Measurements from ENCODE around the gene LRRC42. TPM values are rescaled to one million over a fixed set of nuclear protein-coding genes. Genes with fewer than 3 reads are reported as not detected.
A peak's percentile ranks its signal among the peaks of the same experiment; 100 is the strongest.
"Not testable (repeated sequence)": the region's sequence is repeated elsewhere in the genome, so short reads cannot be mapped to it uniquely, and the experiment has no call there.

LRRC42 gene
- total RNA-seq, 2 donors from 2014 or later = 10.5 to 10.6 TPM

GRCh38 chr1:53966794-53967193, 20.6 kb downstream of the LRRC42 start:
- Histone ChIP-seq H3K9me3 (no peaks in the 10 kb centered on the region), H3K27me3 (no peaks in the 10 kb centered on the region), H3K4me1 (no peaks in the 10 kb centered on the region), H3K4me3 (no peak overlapping the region), H3K36me3 (peaks cover 73% of the 10 kb centered on the region), H3K27ac (peak overlapping the region in 1 of 2 donors; percentile 43)
- no peak for DNase-seq (ENCODE audit: low spot score)
- TF ChIP-seq CTCF (IDR thresholded peaks at IDR 0.05) = no peak

- Histone ChIP-seq H3K4me1 (no peaks in the 10 kb centered on the region), H3K36me3 (peaks cover 65% of the 10 kb centered on the region), H3K27me3 (no peaks in the 10 kb centered on the region), H3K27ac (peak overlapping the region in 1 of 2 donors; percentile 43), H3K9me3 (no peaks in the 10 kb centered on the region), H3K4me3 (no peak overlapping the region)
- TF ChIP-seq CTCF (IDR thresholded peaks at IDR 0.05) = no peak
- no peak for DNase-seq (ENCODE audit: low spot score)
Measured at GRCh38 chr1:53967409-53968124, 21.4 kb downstream of the LRRC42 start.

GRCh38 chr1:53968125-53968513, 22.0 kb downstream of the LRRC42 start:
- peaks cover 60% of the 10 kb centered on the region for H3K36me3 ChIP-seq

GRCh38 chr1:53969323-53969722, 23.2 kb downstream of the LRRC42 start:
- not testable (repeated sequence) for DNase-seq (ENCODE audit: low spot score); H3K9me3 ChIP-seq; H3K27ac ChIP-seq; H3K27me3 ChIP-seq; H3K4me3 ChIP-seq; H3K4me1 ChIP-seq
- peaks cover 51% of the 10 kb centered on the region for H3K36me3 ChIP-seq

More at GRCh38 chr1:53968125-53968513, 22.0 kb downstream of the LRRC42 start:
- Histone ChIP-seq H3K4me3 (no peak overlapping the region), H3K9me3 (no peaks in the 10 kb centered on the region), H3K27ac (peak overlapping the region in 1 of 2 donors; percentile 43), H3K27me3 (no peaks in the 10 kb centered on the region), H3K4me1 (no peaks in the 10 kb centered on the region)
- no peak for TF ChIP-seq CTCF (IDR thresholded peaks at IDR 0.05)
- DNase-seq (ENCODE audit: low spot score) = no peak

- Histone ChIP-seq H3K4me3 (no peak overlapping the region), H3K9me3 (no peaks in the 10 kb centered on the region), H3K27me3 (no peaks in the 10 kb centered on the region), H3K27ac (no peak overlapping the region), H3K4me1 (no peaks in the 10 kb centered on the region), H3K36me3 (peaks cover 36% of the 10 kb centered on the region)
- no peak for TF ChIP-seq CTCF (IDR thresholded peaks at IDR 0.05)
- no peak for DNase-seq (ENCODE audit: low spot score)
Measured at GRCh38 chr1:53971718-53972117, 25.6 kb downstream of the LRRC42 start.

GRCh38 chr1:53975861-53976260, 29.7 kb downstream of the LRRC42 start:
- no peak overlapping the region for H3K27ac ChIP-seq
- no peak overlapping the region for H3K4me3 ChIP-seq
- TF ChIP-seq CTCF (IDR thresholded peaks at IDR 0.05) = no peak
- DNase-seq (ENCODE audit: low spot score) = no peak
- no peaks in the 10 kb centered on the region for H3K27me3 ChIP-seq
- no peaks in the 10 kb centered on the region for H3K4me1 ChIP-seq
- H3K9me3 ChIP-seq = no peaks in the 10 kb centered on the region
- H3K36me3 ChIP-seq = peaks cover 8% of the 10 kb centered on the region

All from right atrium auricular region (tissue), 2 donors.